BLaER1 (cell line): ENCODE data around the gene DDX4.
"Not testable (repeated sequence)": the region's sequence is repeated elsewhere in the genome, so short reads cannot be mapped to it uniquely, and the experiment has no call there.

Source experiments
- H3K27ac ChIP-seq: shearing (Covaris generic); formaldehyde crosslinking; 2 replicates; pipeline ENCODE4 v1.8.1; 2022
- H3K27me3 ChIP-seq: shearing (Covaris generic); formaldehyde crosslinking; 2 replicates; pipeline ENCODE4 v1.8.1; 2022
- H3K36me3 ChIP-seq: shearing (Covaris generic); formaldehyde crosslinking; 2 replicates; pipeline ENCODE4 v1.8.1; 2022
- H3K4me1 ChIP-seq: shearing (Covaris generic); formaldehyde crosslinking; 2 replicates; pipeline ENCODE4 v1.8.1; 2022
- H3K4me2 ChIP-seq: shearing (Covaris generic); formaldehyde crosslinking; 2 replicates; pipeline ENCODE4 v1.8.1; 2022
- H3K4me3 ChIP-seq: shearing (Covaris generic); formaldehyde crosslinking; 2 replicates; pipeline ENCODE4 v1.8.1; 2022
- H3K9ac ChIP-seq: shearing (Covaris generic); formaldehyde crosslinking; 2 replicates; pipeline ENCODE4 v1.8.1; 2022
- H3K9me3 ChIP-seq: shearing (Covaris generic); formaldehyde crosslinking; 2 replicates; pipeline ENCODE4 v1.8.1; 2022
- H4K20me1 ChIP-seq: shearing (Covaris generic); formaldehyde crosslinking; 2 replicates; pipeline ENCODE4 v1.8.1; 2022
- Cebpa-rat ChIP-seq: shearing (Covaris generic); IDR thresholded peaks from 2 replicates; pipeline ENCODE4 v1.8.1; 2022

Gene DDX4

DNA sequence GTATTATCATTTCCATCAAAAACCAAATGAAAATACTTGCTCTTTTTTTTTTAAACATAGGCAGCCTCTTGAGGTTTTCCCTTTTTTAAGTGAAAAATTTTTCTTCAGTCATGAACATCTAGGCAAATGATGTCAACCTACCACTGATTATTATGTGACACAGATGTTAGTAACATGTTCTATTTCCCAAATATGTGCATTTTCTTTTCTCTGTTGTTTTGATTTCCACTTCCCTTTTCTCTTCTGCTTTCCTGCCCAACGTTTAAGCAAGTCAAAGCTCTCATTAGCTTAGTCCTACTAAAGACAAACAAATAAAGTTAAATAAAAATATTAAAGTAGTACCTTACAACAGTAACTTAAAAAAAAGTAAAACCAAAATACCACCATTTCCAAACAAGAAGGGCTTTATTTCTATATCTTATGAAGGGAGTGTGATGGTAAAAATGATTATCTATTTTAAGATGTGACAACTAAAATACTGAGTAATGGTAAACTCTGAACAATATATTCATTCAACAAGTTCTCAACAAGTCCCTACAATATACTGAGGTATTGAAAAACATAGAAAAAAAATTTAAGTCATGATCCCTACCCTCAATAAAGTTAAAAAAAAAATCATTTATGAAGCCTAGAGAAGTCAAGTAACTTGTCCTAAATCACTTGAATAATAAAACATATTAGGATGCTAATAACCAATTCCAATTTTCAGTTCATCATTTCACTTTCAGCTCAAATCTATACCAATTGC, 35.1 kb upstream of the DDX4 start:
- no peak overlapping the region for H3K27ac ChIP-seq
- H3K4me2 ChIP-seq = no peak overlapping the region
- H4K20me1 ChIP-seq = 0 out of 2 replicates have a peak, but pooled peaks cover 2% of the 10 kb centered on the region

DNA sequence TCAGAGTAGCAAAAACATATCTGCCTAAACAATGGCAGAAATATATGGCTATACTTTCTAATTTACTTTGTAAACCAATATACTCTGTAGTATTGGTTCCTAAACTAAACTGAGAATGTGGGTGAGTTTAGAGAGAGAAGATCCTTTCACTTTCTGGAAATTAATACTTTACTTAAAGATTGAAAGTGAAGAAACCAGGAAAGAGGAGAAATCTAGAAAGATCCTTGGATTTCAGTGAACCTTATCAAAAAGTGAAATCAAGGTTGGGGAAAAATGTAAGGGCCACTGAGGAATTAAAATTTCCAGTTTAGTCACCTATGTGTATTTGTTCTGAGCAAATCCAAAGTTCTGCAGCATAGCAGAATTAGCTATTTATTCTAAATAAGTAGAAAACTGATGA, 31.6 kb upstream of the DDX4 start:
- Histone ChIP-seq H4K20me1 (0 out of 2 replicates have a peak, but pooled peaks cover 6% of the 10 kb centered on the region), H3K4me3 (no peak overlapping the region), H3K4me1 (peaks cover 5% of the 10 kb centered on the region), H3K4me2 (no peak overlapping the region), H3K9ac (no peak overlapping the region), H3K9me3 (no peaks in the 10 kb centered on the region), H3K27me3 (no peaks in the 10 kb centered on the region), H3K36me3 (peaks cover 16% of the 10 kb centered on the region), H3K27ac (no peak overlapping the region)
- TF ChIP-seq Cebpa-rat = no peak

More for the DNA sequence above, 35.1 kb upstream of the DDX4 start:
- H3K4me1 ChIP-seq = no peaks in the 10 kb centered on the region; the same call in 1 of the 2 replicates
- TF ChIP-seq Cebpa-rat = no peak
- H3K36me3 ChIP-seq = peaks cover 18% of the 10 kb centered on the region
- no peaks in the 10 kb centered on the region for H3K27me3 ChIP-seq
- H3K4me3 ChIP-seq = no peak overlapping the region
- H3K9me3 ChIP-seq = peaks cover 1% of the 10 kb centered on the region; the same call in 1 of the 2 replicates
- no peak overlapping the region for H3K9ac ChIP-seq

DNA sequence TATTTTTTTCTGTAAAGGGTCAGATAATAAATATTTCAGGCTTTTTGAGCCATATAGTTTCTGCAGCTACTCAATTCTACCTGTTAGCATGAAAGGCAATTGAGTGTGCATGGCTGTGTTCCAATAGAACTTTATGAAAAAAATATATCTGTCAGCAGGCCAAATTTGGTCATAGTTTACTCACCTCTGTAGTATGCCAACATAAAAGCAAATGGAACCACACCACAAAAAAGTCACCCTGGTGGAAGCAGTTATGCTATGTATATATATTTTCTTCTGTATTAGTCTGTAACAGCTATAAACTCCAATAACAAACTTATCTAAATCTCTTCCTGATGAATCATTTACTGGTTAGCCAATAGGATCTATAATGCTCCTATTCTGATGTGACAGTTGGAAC, 29.1 kb upstream of the DDX4 start:
- H4K20me1 ChIP-seq = 0 out of 2 replicates have a peak, but pooled peaks cover 6% of the 10 kb centered on the region
- no peaks in the 10 kb centered on the region for H3K9me3 ChIP-seq
- peaks cover 8% of the 10 kb centered on the region; the same call in 1 of the 2 replicates for H3K36me3 ChIP-seq
- no peak overlapping the region for H3K9ac ChIP-seq
- no peak for TF ChIP-seq Cebpa-rat
- H3K4me3 ChIP-seq = no peak overlapping the region
- H3K4me1 ChIP-seq = peaks cover 17% of the 10 kb centered on the region
- H3K27me3 ChIP-seq = no peaks in the 10 kb centered on the region
- no peak overlapping the region for H3K27ac ChIP-seq
- no peak overlapping the region for H3K4me2 ChIP-seq

DNA sequence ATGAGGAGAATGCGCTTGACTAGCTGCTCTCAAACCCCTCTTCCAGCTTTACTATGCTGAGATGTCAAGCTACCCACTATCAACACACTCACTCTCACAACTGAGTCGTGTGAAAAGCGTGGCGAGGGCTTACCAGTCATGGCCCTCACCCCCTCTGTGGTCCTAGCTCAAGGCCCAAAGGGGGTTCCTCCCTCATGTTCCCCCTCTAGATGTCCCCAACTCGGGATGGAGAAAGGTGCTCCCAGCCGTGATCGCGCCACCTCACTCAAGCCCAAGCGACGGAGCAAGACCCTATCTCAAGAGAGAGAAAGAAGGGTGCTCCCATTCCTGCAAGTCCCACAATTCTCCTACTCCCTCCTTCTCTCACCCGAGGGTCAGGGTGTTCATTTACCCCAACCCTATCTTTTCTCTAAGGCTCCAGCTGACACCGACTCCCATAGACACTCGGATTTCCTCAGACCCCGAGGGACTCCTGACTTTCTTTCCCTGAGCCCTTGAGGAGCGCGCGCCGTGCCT, 26.3 kb upstream of the DDX4 start:
- H3K4me3 ChIP-seq = peak overlapping the region; percentile 85
- 0 out of 2 replicates have a peak, but pooled peaks cover 6% of the 10 kb centered on the region for H4K20me1 ChIP-seq
- H3K9me3 ChIP-seq = no peaks in the 10 kb centered on the region
- H3K36me3 ChIP-seq = peaks cover 8% of the 10 kb centered on the region; the same call in 1 of the 2 replicates
- H3K4me1 ChIP-seq = peaks cover 17% of the 10 kb centered on the region
- H3K4me2 ChIP-seq = peak overlapping the region; percentile 92
- TF ChIP-seq Cebpa-rat = no peak
- peak overlapping the region; percentile 84 for H3K9ac ChIP-seq
- peak overlapping the region; percentile 72 for H3K27ac ChIP-seq
- no peaks in the 10 kb centered on the region for H3K27me3 ChIP-seq

DNA sequence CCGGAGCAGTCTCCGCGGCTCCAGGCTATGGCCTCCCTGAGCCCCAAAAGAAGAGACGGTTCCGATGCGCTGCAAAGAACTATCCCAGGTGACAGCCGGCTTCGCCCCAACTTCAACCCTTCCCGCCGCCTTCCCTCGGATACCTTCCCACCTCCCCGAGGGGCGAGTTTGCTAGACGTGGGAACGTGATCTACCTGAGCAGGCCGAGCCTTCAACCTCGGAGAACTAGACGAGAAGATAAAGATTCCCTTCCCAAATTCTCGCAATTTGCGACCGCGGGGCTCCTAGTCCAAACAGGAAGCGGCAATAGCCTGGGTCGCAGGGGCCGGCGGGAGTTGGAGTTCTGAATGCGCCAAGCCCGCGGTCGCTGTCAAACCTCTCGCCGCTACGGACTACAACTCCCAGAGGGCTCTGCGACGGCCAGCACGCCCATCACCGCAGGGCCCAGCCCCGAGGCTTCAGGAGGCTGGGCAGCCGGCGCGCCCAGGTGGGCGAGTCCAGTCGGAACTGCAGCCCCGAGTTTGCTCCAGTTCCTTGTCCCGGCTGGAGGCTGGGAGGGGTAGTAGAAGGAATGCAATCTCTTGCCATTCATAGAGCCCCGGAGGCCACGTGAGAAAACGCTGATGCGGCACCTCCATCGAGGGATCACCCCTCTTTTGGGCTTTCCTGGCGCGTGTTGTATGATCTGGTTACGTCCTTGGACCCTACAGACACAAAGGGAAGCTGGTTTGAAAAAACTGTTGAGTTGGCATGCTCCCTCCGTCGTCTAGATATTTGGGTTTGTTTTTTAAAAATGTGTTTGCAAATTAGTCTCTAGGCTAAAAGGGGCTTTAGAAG, 25.6 kb upstream of the DDX4 start, which contains the start of gene SLC38A9:
TSS of gene SLC38A9 (minus strand) at position 302 of the 837 bp plus-strand sequence. CDS start 14,366 bp downstream, outside the sequence.
- 0 out of 2 replicates have a peak, but pooled peaks cover 6% of the 10 kb centered on the region for H4K20me1 ChIP-seq
- peaks cover 8% of the 10 kb centered on the region; the same call in 1 of the 2 replicates for H3K36me3 ChIP-seq
- peaks cover 17% of the 10 kb centered on the region for H3K4me1 ChIP-seq
- H3K27ac ChIP-seq = peak within 1 kb of the TSS; percentile 72
- no peak for TF ChIP-seq Cebpa-rat
- no peaks in the 10 kb centered on the region for H3K9me3 ChIP-seq
- peak within 1 kb of the TSS; percentile 85 for H3K4me3 ChIP-seq
- peak within 1 kb of the TSS; percentile 84 for H3K9ac ChIP-seq
- no peaks in the 10 kb centered on the region for H3K27me3 ChIP-seq
- H3K4me2 ChIP-seq = peak within 1 kb of the TSS; percentile 92

DNA sequence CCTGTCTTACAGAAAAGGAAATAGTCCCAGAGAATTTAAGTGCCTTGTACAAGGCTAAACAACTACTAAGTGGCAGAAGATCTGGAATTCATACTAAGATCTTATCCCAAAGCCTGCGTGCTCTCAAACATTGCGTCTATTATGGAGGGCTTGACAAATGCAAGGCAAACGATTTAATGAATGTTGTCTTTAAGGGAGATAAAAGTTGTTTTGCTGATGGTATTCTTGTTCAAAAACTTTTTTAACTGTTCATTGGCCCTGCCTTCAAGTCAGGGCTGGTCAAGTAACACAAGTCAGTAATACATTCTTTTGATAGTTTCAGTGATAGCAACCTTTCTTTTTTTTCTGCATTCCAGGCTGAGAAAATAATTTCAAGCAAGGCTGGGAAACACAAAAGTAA, 24.0 kb upstream of the DDX4 start:
- Histone ChIP-seq H3K4me2 (no peak overlapping the region), H3K27me3 (no peaks in the 10 kb centered on the region), H4K20me1 (no peaks in the 10 kb centered on the region), H3K9ac (no peak overlapping the region), H3K27ac (no peak overlapping the region), H3K36me3 (no peaks in the 10 kb centered on the region), H3K4me1 (peaks cover 17% of the 10 kb centered on the region), H3K4me3 (no peak overlapping the region), H3K9me3 (0 out of 2 replicates have a peak, but pooled peaks cover under 1% of the 10 kb centered on the region)
- TF ChIP-seq Cebpa-rat = no peak

DNA sequence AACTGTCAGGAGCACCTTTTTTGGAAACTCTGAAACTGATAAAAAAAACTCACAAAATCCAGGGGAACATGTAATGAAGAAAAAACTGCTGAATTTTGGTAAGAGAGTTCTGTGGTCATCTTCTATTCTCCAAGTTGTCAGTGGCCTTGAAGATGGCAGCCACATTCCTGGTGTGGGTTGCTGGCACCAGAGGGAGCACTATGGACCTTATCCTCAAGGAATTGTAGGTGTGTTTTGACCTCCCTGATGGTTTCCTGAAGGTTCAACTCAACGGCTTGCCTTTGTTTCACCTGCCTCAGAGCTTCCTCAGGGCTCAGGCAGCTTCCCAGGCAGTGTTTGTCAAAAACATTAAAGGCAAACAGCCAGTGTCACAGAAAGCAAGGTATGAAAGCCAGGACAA, 23.5 kb upstream of the DDX4 start:
- H3K4me3 ChIP-seq = no peak overlapping the region

DNA sequence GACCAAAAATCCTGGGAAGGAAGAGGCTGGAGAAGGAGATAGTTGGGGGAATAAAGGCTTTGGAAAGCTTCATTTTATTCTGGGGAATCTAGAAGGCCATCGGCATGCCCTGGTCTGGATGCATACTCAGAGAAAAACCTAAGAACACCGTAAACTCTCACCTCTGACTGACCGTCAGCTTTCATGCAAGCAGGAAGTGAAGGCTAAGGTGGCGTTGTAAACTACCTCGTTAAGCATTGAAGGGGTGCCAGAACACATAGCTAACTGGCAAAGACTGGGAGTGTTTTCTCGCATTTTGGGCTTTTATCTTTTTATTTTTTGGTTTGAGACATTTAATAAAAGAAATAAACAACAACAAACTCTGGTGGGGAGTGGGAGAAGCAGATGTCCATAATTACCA, 23.1 kb upstream of the DDX4 start:
- Histone ChIP-seq H3K9ac (no peak overlapping the region), H4K20me1 (no peaks in the 10 kb centered on the region), H3K4me3 (no peak overlapping the region), H3K4me2 (no peak overlapping the region), H3K27ac (no peak overlapping the region), H3K4me1 (peaks cover 17% of the 10 kb centered on the region), H3K36me3 (no peaks in the 10 kb centered on the region), H3K9me3 (peaks cover 10% of the 10 kb centered on the region; the same call in 1 of the 2 replicates), H3K27me3 (no peaks in the 10 kb centered on the region)
- no peak for TF ChIP-seq Cebpa-rat

More for the DNA sequence above, 23.5 kb upstream of the DDX4 start:
- H3K4me2 ChIP-seq = no peak overlapping the region
- H3K27me3 ChIP-seq = no peaks in the 10 kb centered on the region
- H3K4me1 ChIP-seq = peaks cover 17% of the 10 kb centered on the region
- H3K9ac ChIP-seq = no peak overlapping the region
- no peak for TF ChIP-seq Cebpa-rat
- H3K9me3 ChIP-seq = peaks cover 6% of the 10 kb centered on the region; the same call in 1 of the 2 replicates
- H4K20me1 ChIP-seq = no peaks in the 10 kb centered on the region
- no peak overlapping the region for H3K27ac ChIP-seq
- H3K36me3 ChIP-seq = no peaks in the 10 kb centered on the region

DNA sequence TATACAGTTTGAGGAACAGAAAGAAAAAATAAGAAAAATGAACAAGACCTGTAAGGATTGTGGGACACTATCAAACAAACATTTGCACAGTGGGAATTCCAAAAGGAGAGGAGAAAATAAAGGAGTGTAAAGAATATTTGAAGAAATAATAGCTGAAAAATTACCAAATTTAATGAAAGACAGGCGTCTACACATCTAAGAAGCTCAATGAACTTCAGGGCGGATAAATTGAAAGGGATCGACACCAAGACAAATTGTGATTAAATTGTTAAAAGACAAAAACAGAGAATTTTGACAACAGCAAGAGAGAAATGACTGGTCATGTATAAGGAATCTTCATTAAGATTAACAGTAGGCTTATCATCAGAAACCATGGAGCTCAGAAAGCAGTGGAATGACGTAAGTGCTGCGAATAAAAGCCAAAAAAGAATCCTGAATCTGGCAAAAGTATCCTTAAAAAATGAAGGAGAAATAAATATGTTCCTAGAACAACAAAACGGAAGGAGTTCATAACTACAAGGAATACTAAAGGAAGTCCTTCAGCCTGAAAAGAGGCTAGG, 22.3 kb upstream of the DDX4 start:
- H3K36me3 ChIP-seq = no peaks in the 10 kb centered on the region
- H3K9me3 ChIP-seq = peaks cover 10% of the 10 kb centered on the region; the same call in 1 of the 2 replicates
- no peak overlapping the region for H3K4me2 ChIP-seq
- no peaks in the 10 kb centered on the region for H3K27me3 ChIP-seq
- H3K4me1 ChIP-seq = peaks cover 17% of the 10 kb centered on the region
- H3K4me3 ChIP-seq = no peak overlapping the region
- H4K20me1 ChIP-seq = no peaks in the 10 kb centered on the region
- TF ChIP-seq Cebpa-rat = no peak
- no peak overlapping the region for H3K9ac ChIP-seq
- no peak overlapping the region for H3K27ac ChIP-seq

DNA sequence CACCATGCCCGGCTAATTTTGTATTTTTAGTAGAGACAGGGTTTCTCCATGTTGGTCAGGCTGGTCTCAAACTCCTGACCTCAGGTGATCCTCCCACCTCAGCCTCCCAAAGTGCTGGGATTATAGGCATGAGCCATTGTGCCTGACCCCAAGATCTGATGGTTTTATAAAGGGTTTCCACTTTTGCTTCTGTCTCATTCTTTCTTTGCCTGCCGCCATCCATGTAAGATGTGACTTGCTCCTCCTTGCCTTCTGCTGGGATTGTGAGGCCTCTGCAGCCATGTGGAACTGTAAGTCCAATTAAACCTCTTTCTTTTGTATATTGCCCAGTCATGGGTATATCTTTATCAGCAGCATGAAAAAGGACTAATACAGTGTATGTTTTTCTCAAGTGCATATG, 18.8 kb upstream of the DDX4 start:
- H3K36me3 ChIP-seq, H3K9ac ChIP-seq, H3K4me1 ChIP-seq, H3K9me3 ChIP-seq, H3K4me3 ChIP-seq, H3K4me2 ChIP-seq, H4K20me1 ChIP-seq, H3K27me3 ChIP-seq, H3K27ac ChIP-seq: not testable (repeated sequence)
